HCT116 (cell line): ENCODE results near the gene THRA. TPM values are rescaled to one million over a fixed set of nuclear protein-coding genes. Genes with fewer than 3 reads are reported as not detected.

Experiments used
- ATAC-seq: fragments of 200-7000 bp; cut with Tn5 transposase; 2 replicates; pipeline ENCODE4 v1.9.1; 2020; ENCODE audit warnings: mild to moderate bottlenecking, moderate library complexity
- BruUV-seq: library from RNA; stranded (reverse); fragments of 400-500 nt; replicated peaks from 2 replicates; lab custom pipeline; 2021; lab: Mats Ljungman, UMichigan
- CTCF ChIA-PET: fragments of 300-600 bp; sonication (Branson Sonifier 250); formaldehyde crosslinking; loops from one replicate; lab custom pipeline; 2021; ENCODE audit warnings: antibody characterized with exemption; lab: Charles Lee
- POLR2A ChIA-PET: fragments of 300-600, 350-600 bp; sonication (Branson Sonifier 250); formaldehyde crosslinking; loops from one replicate; lab custom pipeline; 2021; ENCODE audit warnings: antibody characterized with exemption; lab: Charles Lee
- RAD21 ChIA-PET, 2 experiments: fragments of 300-600 bp; sonication (Branson Sonifier 250); formaldehyde crosslinking; loops; one replicate each; lab custom pipeline; 2023; ENCODE audit warnings: low total read pairs in 2 of 2; ENCODE audit not compliant: uncharacterized antibody in 2 of 2, unreplicated experiment in 2 of 2, low non-redundant PET in 1 of 2; lab: Charles Lee
- DNase-seq: peaks from one replicate; pipeline ENCODE4 v3.0.0-alpha.2; 2010; ENCODE audit warnings: low read depth, low spot score
- H2AFZ ChIP-seq: fragments of 200-600 bp; shearing (Covaris generic), sonication (generic); 2 replicates; pipeline ENCODE4 v1.6.1; 2017; ENCODE audit warnings: low read depth, mixed run types, mixed read lengths, antibody characterized with exemption, low read length; ENCODE audit not compliant: poor library complexity, severe bottlenecking
- H3K27ac ChIP-seq: 2 replicates; pipeline ENCODE4 v1.5.1; 2012; ENCODE audit warnings: low read depth, low read length
- H3K27me3 ChIP-seq: fragments of 200-600 bp; sonication (generic); 2 replicates; pipeline ENCODE4 v1.6.1; 2016; ENCODE audit warnings: mixed run types, low read length, mixed read lengths; ENCODE audit not compliant: insufficient read depth
- H3K36me3 ChIP-seq, 2 experiments: fragments of 200-500 bp in 1 of 2; fragments of 200-600 bp in 1 of 2; sonication (Bioruptor generic) in 1 of 2; sonication (generic) in 1 of 2; 2 replicates each; pipeline versions ENCODE4 v1.5.1 to v1.6.1; 2014 to 2016; ENCODE audit warnings: low read length in 2 of 2, inconsistent platforms in 1 of 2, mixed read lengths in 1 of 2, mixed run types in 1 of 2; ENCODE audit not compliant: insufficient read depth in 2 of 2, control insufficient read depth in 1 of 2
- H3K4me1 ChIP-seq, 2 experiments: fragments of 200-600 bp in 1 of 2; sonication (generic) in 1 of 2; 2 replicates each; pipeline versions ENCODE4 v1.5.1 to v1.6.1; 2012 to 2017; ENCODE audit warnings: low read length in 2 of 2, inconsistent platforms in 1 of 2, mild to moderate bottlenecking in 1 of 2, mixed read lengths in 1 of 2, mixed run types in 1 of 2, moderate library complexity in 1 of 2; ENCODE audit not compliant: insufficient read depth in 2 of 2, control insufficient read depth in 1 of 2
- H3K4me2 ChIP-seq: fragments of 200-600 bp; sonication (generic); 2 replicates; pipeline ENCODE4 v1.6.1; 2017; ENCODE audit warnings: mixed run types, low read length, mixed read lengths
- H3K4me3 ChIP-seq, 2 experiments: fragments of 200-600 bp in 1 of 2; sonication (generic) in 1 of 2; replicated peaks in 1 of 2; 2 replicates each; pipeline ENCODE4 v1.5.1; 2011 to 2016; ENCODE audit warnings: low read length in 2 of 2, control low read depth in 1 of 2, low read depth in 1 of 2, mild to moderate bottlenecking in 1 of 2, mixed read lengths in 1 of 2, mixed run types in 1 of 2
- H3K79me2 ChIP-seq: fragments of 200-600 bp; sonication (generic); 2 replicates; pipeline ENCODE4 v1.6.1; 2017; ENCODE audit warnings: mild to moderate bottlenecking, mixed run types, low read length, moderate library complexity, mixed read lengths; ENCODE audit not compliant: insufficient read depth
- H3K9ac ChIP-seq: fragments of 200-600 bp; sonication (generic); 2 replicates; pipeline ENCODE4 v1.6.1; 2016; ENCODE audit warnings: low read length, mixed read lengths
- H3K9me2 ChIP-seq: fragments of 200-600 bp; sonication (generic), shearing (Covaris generic); 2 replicates; pipeline ENCODE4 v1.6.1; 2017; ENCODE audit warnings: mixed run types, mild to moderate bottlenecking, moderate library complexity; ENCODE audit not compliant: insufficient read depth
- H3K9me3 ChIP-seq, 2 experiments: fragments of 200-500 bp in 1 of 2; fragments of 200-600 bp in 1 of 2; sonication (Bioruptor generic) in 1 of 2; sonication (generic) in 1 of 2; 2 replicates each; pipeline ENCODE4 v1.6.1; 2014 to 2017; ENCODE audit warnings: low read length in 2 of 2, mixed read lengths in 2 of 2, inconsistent platforms in 1 of 2, low read depth in 1 of 2, mild to moderate bottlenecking in 1 of 2, mixed run types in 1 of 2, moderate library complexity in 1 of 2; ENCODE audit not compliant: control insufficient read depth in 1 of 2, insufficient read depth in 1 of 2
- H4K20me1 ChIP-seq: fragments of 200-600 bp; sonication (generic), shearing (Covaris generic); 2 replicates; pipeline ENCODE4 v1.6.1; 2017; ENCODE audit warnings: mixed run types, mild to moderate bottlenecking, moderate library complexity; ENCODE audit not compliant: insufficient read depth
- CBX3 ChIP-seq: IDR thresholded peaks from 2 replicates; pipeline ENCODE4 v1.6.1; 2012; ENCODE audit warnings: low read depth
- CEBPB ChIP-seq: IDR thresholded peaks from 2 replicates; pipeline ENCODE4 v1.6.1; 2012; ENCODE audit warnings: low read depth
- ELF1 ChIP-seq: IDR thresholded peaks from 2 replicates; pipeline ENCODE4 v1.6.1; 2012; ENCODE audit warnings: low read depth, borderline replicate concordance
- EZH2 ChIP-seq: fragments of 200-600 bp; sonication (generic); IDR thresholded peaks from 2 replicates; pipeline ENCODE4 v1.6.1; 2017; ENCODE audit warnings: antibody characterized with exemption, mixed run types
- EZH2phosphoT487 ChIP-seq: fragments of 200-600 bp; IDR thresholded peaks from 2 replicates; pipeline ENCODE4 v1.6.1; 2018; ENCODE audit warnings: antibody characterized with exemption, borderline replicate concordance
- FOSL1 ChIP-seq: IDR thresholded peaks from 2 replicates; pipeline ENCODE4 v1.6.1; 2012; ENCODE audit warnings: low read depth
- JUND ChIP-seq: IDR thresholded peaks from 2 replicates; pipeline ENCODE4 v1.6.1; 2012
- POLR2A ChIP-seq: IDR thresholded peaks from 2 replicates; pipeline ENCODE4 v1.7.0; 2011; ENCODE audit warnings: borderline replicate concordance; ENCODE audit not compliant: insufficient read depth, insufficient read length; ENCODE audit errors: extremely low read depth
- POLR2AphosphoS5 ChIP-seq: IDR thresholded peaks from 2 replicates; pipeline ENCODE4 v1.6.1; 2011; ENCODE audit warnings: mild to moderate bottlenecking, low read depth, low read length, moderate library complexity
- RAD21 ChIP-seq: IDR thresholded peaks from 2 replicates; pipeline ENCODE4 v1.6.1; 2012; ENCODE audit warnings: low read depth, mild to moderate bottlenecking
- SIN3A ChIP-seq: IDR thresholded peaks from 2 replicates; pipeline ENCODE4 v1.6.1; 2012; ENCODE audit warnings: low read depth
- SP1 ChIP-seq: IDR thresholded peaks from 2 replicates; pipeline ENCODE4 v1.6.1; 2012; ENCODE audit warnings: low read depth
- SRF ChIP-seq: IDR thresholded peaks from 2 replicates; pipeline ENCODE4 v1.6.1; 2012; ENCODE audit warnings: low read depth
- TCF7L2 ChIP-seq: IDR thresholded peaks from 2 replicates; pipeline ENCODE4 v1.7.0; 2011; ENCODE audit warnings: borderline replicate concordance, inconsistent platforms; ENCODE audit not compliant: insufficient read depth, insufficient read length; ENCODE audit errors: extremely low read depth
- YY1 ChIP-seq: IDR thresholded peaks from 2 replicates; pipeline ENCODE4 v1.6.1; 2011; ENCODE audit warnings: low read length, low read depth, moderate library complexity, mild to moderate bottlenecking; ENCODE audit not compliant: insufficient replicate concordance; ENCODE audit errors: extremely low read depth
- ZFX ChIP-seq: fragments of 450-650 bp; IDR thresholded peaks from 2 replicates; pipeline ENCODE4 v1.6.1; 2017
- ZNF274 ChIP-seq: fragments of 200-500 bp; sonication (Bioruptor generic); IDR thresholded peaks from 2 replicates; pipeline ENCODE4 v1.6.1; 2014; ENCODE audit warnings: mild to moderate bottlenecking, low read depth, low read length, inconsistent platforms
- intact Hi-C: fragments of 100-400 bp; cut with micrococcal nuclease; formaldehyde crosslinking; loops from 2 replicates; pipeline ENCODE4 v1.10.0; 2022
- total RNA-seq: library from RNA; stranded (reverse); gene quantifications from one replicate; pipeline ENCODE4 v1.2.1, GENCODE V29; 2021; ENCODE audit not compliant: unreplicated experiment
- TF ChIP-seq, protein P1 (sequence below): IDR thresholded peaks from 2 replicates; pipeline ENCODE4 v1.6.1; 2011; ENCODE audit warnings: mild to moderate bottlenecking, low read length, moderate library complexity; ENCODE audit not compliant: insufficient replicate concordance; ENCODE audit errors: extremely low read depth
- TF ChIP-seq, protein P2 (sequence below), 3 experiments: fragments of 200-600 bp in 1 of 3; sonication (generic) in 1 of 3; IDR thresholded peaks in 2 of 3; conservative IDR thresholded peaks in 1 of 3; 2 replicates each; pipeline ENCODE4 v1.5.1; 2012 to 2017; ENCODE audit warnings: low read depth in 2 of 3, low read length in 2 of 3, antibody characterized with exemption in 1 of 3, borderline replicate concordance in 1 of 3, control low read depth in 1 of 3, mild to moderate bottlenecking in 1 of 3, mixed read lengths in 1 of 3, mixed run types in 1 of 3, moderate library complexity in 1 of 3; ENCODE audit not compliant: insufficient read depth in 1 of 3
- TF ChIP-seq, protein P3 (sequence below): IDR thresholded peaks from 2 replicates; pipeline ENCODE4 v1.6.1; 2012
- TF ChIP-seq, protein P4 (sequence below): IDR thresholded peaks from 2 replicates; pipeline ENCODE4 v1.6.1; 2012

The THRA gene
- total RNA-seq, 1 experiment from 2014 or later: 23.3 TPM

DNA sequence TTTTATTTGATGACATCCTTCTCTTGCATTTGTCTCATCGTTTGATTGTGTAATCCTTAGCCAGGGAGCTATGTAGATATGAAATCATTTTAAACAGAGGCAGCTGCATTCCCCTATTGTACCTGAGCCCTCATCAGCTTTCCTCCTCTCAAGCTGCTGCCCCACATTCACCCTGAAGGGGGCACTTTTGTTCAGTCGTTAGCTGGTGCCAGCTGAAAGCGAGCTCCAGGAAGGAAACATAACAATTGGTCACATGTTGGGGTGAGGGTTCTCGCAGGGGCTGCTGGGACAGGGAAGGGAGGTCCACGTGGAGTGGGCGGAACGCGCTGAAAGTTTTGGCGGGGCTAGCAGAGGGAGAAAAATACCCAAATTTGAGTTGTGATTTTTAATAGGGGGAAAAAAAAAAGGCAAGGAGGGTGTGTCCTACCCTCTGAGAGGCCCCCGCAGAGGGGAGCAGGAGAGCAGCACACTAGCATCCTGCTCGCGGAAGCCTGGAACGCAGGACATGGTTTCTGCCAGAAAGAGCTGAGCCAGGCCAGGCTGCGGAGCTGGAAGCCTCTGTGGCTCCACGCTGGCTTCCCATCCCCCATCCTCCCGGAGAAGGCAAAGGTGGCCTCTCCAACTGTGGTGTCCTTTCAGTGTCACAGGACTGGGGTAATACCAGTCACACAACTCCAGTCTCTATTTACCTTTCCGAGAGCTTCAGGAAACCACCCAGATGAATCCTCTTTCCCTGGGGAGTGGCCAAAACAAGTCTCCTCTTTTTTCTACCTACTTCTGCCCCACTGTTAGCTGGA lies 50.5 kb downstream of the THRA start:
- BruUV-seq: TSS peak; percentile 91
- peak; percentile 68 for ATAC-seq
- CTCF ChIA-PET: interaction anchor here (0.6 to 6.3 kb wide), 26 partner anchors 8 to 491 kb away, joined by 3 to 69 read pairs (median 5); partner anchors contain the start of genes CASC3, NR1D1 and TOP2A
- Histone ChIP-seq H3K27me3 (no peaks in the 10 kb centered on the region), H3K79me2 (no peaks in the 10 kb centered on the region), H3K9me3 (no peaks in the 10 kb centered on the region), H2AFZ (no peak overlapping the region), H3K9ac (peak overlapping the region; percentile 68), H3K4me3 (peak overlapping the region; percentile 41 to 44), H3K27ac (peak overlapping the region; percentile 71), H3K9me2 (no peaks in the 10 kb centered on the region), H3K4me1 (peaks cover 60 to 70% of the 10 kb centered on the region in 2 experiments), H3K4me2 (peak overlapping the region; percentile 75), H4K20me1 (no peaks in the 10 kb centered on the region), H3K36me3 (no peaks in the 10 kb centered on the region)
- POLR2A ChIA-PET: interaction anchor here (0.8 to 8.1 kb wide), 9 partner anchors 9 to 98 kb away, joined by 3 to 160 read pairs (median 4); partner anchors contain the start of genes CASC3, CSF3, MSL1 and NR1D1
- RAD21 ChIA-PET: interaction anchor here (0.5 to 2.2 kb wide), 18 partner anchors 10 to 177 kb away, joined by 3 to 10 read pairs (median 4); partner anchors contain the start of genes CASC3 (in 1 of the 2) and NR1D1 (in 1 of the 2)
- peak; percentile 87 for DNase-seq
- intact Hi-C loops: loop anchor here (1.0 to 2.0 kb wide), 4 partner anchors 27 to 177 kb away; partner anchors contain the start of gene CASC3
- TF ChIP-seq POLR2AphosphoS5: peak; percentile 75
- peak; percentile 96 for TF ChIP-seq RAD21
- no peak for TF ChIP-seq FOSL1
- TF ChIP-seq, protein P1, sequence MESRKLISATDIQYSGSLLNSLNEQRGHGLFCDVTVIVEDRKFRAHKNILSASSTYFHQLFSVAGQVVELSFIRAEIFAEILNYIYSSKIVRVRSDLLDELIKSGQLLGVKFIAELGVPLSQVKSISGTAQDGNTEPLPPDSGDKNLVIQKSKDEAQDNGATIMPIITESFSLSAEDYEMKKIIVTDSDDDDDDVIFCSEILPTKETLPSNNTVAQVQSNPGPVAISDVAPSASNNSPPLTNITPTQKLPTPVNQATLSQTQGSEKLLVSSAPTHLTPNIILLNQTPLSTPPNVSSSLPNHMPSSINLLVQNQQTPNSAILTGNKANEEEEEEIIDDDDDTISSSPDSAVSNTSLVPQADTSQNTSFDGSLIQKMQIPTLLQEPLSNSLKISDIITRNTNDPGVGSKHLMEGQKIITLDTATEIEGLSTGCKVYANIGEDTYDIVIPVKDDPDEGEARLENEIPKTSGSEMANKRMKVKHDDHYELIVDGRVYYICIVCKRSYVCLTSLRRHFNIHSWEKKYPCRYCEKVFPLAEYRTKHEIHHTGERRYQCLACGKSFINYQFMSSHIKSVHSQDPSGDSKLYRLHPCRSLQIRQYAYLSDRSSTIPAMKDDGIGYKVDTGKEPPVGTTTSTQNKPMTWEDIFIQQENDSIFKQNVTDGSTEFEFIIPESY: no peak
- no peak for TF ChIP-seq ZNF274
- TF ChIP-seq SRF: no peak
- TF ChIP-seq, protein P2, sequence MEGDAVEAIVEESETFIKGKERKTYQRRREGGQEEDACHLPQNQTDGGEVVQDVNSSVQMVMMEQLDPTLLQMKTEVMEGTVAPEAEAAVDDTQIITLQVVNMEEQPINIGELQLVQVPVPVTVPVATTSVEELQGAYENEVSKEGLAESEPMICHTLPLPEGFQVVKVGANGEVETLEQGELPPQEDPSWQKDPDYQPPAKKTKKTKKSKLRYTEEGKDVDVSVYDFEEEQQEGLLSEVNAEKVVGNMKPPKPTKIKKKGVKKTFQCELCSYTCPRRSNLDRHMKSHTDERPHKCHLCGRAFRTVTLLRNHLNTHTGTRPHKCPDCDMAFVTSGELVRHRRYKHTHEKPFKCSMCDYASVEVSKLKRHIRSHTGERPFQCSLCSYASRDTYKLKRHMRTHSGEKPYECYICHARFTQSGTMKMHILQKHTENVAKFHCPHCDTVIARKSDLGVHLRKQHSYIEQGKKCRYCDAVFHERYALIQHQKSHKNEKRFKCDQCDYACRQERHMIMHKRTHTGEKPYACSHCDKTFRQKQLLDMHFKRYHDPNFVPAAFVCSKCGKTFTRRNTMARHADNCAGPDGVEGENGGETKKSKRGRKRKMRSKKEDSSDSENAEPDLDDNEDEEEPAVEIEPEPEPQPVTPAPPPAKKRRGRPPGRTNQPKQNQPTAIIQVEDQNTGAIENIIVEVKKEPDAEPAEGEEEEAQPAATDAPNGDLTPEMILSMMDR (IDR thresholded peaks at IDR 0.05 in 2 of 3, conservative IDR thresholded peaks at IDR 0.05 in 1 of 3; ENCODE audit: borderline replicate concordance in 1 of 3, insufficient read depth in 1 of 3, low read depth in 2 of 3, low read length in 2 of 3): peak; percentile 86 to 93 (median 91); a peak in 5 of 6 replicates
- TF ChIP-seq CEBPB: no peak
- peak; percentile 47 for TF ChIP-seq YY1
- no peak for TF ChIP-seq EZH2phosphoT487
- TF ChIP-seq POLR2A: no peak
- TF ChIP-seq ZFX: peak; percentile 19; the same call in 1 of the 2 replicates
- TF ChIP-seq, protein P3, sequence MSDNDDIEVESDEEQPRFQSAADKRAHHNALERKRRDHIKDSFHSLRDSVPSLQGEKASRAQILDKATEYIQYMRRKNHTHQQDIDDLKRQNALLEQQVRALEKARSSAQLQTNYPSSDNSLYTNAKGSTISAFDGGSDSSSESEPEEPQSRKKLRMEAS: peak; percentile 99
- no peak; the same call in 1 of the 2 replicates for TF ChIP-seq SIN3A
- TF ChIP-seq EZH2: no peak
- TF ChIP-seq JUND: no peak
- TF ChIP-seq, protein P4, sequence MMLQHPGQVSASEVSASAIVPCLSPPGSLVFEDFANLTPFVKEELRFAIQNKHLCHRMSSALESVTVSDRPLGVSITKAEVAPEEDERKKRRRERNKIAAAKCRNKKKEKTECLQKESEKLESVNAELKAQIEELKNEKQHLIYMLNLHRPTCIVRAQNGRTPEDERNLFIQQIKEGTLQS: no peak
- no peak; the same call in 1 of the 2 replicates for TF ChIP-seq ELF1
- TF ChIP-seq CBX3: peak; percentile 10; the same call in 1 of the 2 replicates
- TF ChIP-seq TCF7L2: no peak
- peak; percentile 50; the same call in 1 of the 2 replicates for TF ChIP-seq SP1
